Tibial nerve (tissue), 4 donors: Measurements from ENCODE around the gene PRICKLE2.

Experiments
- CTCF ChIP-seq, 5 experiments: fragments of 200-600 bp in 3 of 5; fragments of 450-650 bp in 2 of 5; sonication (generic) in 3 of 5; IDR thresholded peaks; one replicate each; pipeline ENCODE4 v1.5.1; 2016 to 2019; ENCODE audit warnings: antibody characterized with exemption in 5 of 5, mild to moderate bottlenecking in 3 of 5, moderate library complexity in 2 of 5
- EP300 ChIP-seq, 2 donors: sonication (generic); formaldehyde crosslinking; IDR thresholded peaks; one replicate each; pipeline ENCODE4 v1.6.1; 2017; ENCODE audit warnings: antibody characterized with exemption in 2 of 2, mild to moderate bottlenecking in 1 of 2
- POLR2A ChIP-seq, 2 donors: fragments of 450-650 bp; IDR thresholded peaks; one replicate each; pipeline ENCODE4 v1.6.1; 2017; ENCODE audit warnings: antibody characterized with exemption in 2 of 2, mild to moderate bottlenecking in 2 of 2, moderate library complexity in 2 of 2

- TF ChIP-seq POLR2A (IDR thresholded peaks at IDR 0.05) (no peak), CTCF (IDR thresholded peaks at IDR 0.05) (no peak), EP300 (IDR thresholded peaks at IDR 0.05) (no peak)
These were observed 69.9 kb downstream of the PRICKLE2 start for GRCh38 chr3:64155328-64155727.
